ENCODE measurements around the gene MAD1L1.

Gene MAD1L1

GRCh38 chr7:1848911-1849311, 383.8 kb downstream of the MAD1L1 start:
- H3K27ac ChIP-seq, result no peak overlapping the region
- no peak for TF ChIP-seq ZFX (IDR thresholded peaks at IDR 0.05)
- TF ChIP-seq, protein P1, sequence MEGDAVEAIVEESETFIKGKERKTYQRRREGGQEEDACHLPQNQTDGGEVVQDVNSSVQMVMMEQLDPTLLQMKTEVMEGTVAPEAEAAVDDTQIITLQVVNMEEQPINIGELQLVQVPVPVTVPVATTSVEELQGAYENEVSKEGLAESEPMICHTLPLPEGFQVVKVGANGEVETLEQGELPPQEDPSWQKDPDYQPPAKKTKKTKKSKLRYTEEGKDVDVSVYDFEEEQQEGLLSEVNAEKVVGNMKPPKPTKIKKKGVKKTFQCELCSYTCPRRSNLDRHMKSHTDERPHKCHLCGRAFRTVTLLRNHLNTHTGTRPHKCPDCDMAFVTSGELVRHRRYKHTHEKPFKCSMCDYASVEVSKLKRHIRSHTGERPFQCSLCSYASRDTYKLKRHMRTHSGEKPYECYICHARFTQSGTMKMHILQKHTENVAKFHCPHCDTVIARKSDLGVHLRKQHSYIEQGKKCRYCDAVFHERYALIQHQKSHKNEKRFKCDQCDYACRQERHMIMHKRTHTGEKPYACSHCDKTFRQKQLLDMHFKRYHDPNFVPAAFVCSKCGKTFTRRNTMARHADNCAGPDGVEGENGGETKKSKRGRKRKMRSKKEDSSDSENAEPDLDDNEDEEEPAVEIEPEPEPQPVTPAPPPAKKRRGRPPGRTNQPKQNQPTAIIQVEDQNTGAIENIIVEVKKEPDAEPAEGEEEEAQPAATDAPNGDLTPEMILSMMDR (conservative IDR thresholded peaks at IDR 0.05), result no peak

DNA sequence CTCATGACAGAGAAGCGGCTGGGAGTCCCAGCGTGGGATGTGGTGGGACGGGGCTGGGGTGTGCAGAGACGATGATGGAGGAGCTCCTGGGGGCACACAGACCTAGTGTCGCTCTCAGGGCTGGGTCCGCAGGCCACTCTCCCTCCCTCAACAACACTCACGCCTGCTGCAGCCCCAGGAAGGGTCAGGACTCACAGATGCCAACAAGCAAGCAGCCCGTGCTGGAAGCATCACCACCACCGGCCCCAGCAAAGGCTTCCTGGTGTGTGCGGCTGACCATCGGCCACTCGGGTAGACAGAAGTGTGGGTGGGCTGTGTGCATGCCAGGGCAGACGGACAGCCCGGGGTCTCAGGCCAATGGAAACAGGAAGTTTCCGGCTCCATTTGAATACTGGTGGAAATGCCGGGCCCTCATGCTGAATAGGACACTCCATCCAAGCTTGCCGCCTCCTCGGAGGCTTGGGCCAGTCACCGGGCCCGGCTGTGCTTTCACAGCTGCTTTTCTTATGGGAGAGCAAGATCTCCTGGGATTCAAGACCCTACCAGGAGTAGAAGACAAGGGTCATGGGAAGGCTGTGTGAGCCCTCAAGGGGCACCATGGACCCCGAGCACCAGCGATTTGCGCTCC, 384.6 kb downstream of the MAD1L1 start:
- no peak overlapping the region for H3K27ac ChIP-seq
- TF ChIP-seq, protein P1 (conservative IDR thresholded peaks at IDR 0.05), result no peak
- no peak for TF ChIP-seq ZFX (IDR thresholded peaks at IDR 0.05)

DNA sequence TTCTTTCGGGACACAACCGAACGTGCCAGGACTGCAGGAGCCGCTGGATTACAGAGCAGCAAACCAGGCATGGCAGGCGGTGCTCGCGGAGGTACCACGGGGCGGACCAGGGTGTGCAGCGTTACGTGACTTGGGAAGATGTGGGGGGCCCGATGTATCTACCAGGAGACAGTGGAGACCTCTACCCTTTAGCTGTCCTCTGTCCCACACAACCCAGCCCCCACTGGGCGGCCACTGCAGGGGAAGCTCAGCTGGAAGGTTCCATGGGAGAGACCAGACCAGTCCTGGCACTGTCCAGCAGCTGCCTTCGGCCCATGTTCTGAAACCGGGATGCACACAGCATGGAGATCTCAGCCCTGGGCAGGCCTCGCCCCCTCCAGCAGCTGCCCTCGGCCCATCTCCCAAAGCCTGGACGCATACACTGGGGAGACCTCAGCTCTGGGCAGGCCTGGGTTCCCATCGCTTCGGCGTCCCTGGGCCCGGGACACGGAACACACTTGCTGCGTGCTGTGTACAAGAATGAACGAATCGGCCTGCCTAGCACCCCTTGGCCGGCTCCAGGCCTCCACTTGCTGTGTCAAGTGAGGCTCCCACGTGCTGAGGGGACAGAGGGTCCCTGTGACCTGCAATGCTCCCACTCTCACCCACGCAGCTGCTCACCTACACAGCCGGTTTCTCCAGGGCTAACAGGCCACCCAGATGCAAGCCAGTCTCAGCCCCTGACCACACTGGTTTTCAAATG, 385.3 kb downstream of the MAD1L1 start:
- H3K27ac ChIP-seq, result no peak overlapping the region
- TF ChIP-seq, protein P1 (conservative IDR thresholded peaks at IDR 0.05), result no peak
- no peak for TF ChIP-seq ZFX (IDR thresholded peaks at IDR 0.05)

- H3K27ac ChIP-seq, result no peak overlapping the region
- TF ChIP-seq, protein P1 (conservative IDR thresholded peaks at IDR 0.05), result no peak
- TF ChIP-seq ZFX (IDR thresholded peaks at IDR 0.05), result no peak
Observed at GRCh38 chr7:1846331-1847065, 386.2 kb downstream of the MAD1L1 start.

DNA sequence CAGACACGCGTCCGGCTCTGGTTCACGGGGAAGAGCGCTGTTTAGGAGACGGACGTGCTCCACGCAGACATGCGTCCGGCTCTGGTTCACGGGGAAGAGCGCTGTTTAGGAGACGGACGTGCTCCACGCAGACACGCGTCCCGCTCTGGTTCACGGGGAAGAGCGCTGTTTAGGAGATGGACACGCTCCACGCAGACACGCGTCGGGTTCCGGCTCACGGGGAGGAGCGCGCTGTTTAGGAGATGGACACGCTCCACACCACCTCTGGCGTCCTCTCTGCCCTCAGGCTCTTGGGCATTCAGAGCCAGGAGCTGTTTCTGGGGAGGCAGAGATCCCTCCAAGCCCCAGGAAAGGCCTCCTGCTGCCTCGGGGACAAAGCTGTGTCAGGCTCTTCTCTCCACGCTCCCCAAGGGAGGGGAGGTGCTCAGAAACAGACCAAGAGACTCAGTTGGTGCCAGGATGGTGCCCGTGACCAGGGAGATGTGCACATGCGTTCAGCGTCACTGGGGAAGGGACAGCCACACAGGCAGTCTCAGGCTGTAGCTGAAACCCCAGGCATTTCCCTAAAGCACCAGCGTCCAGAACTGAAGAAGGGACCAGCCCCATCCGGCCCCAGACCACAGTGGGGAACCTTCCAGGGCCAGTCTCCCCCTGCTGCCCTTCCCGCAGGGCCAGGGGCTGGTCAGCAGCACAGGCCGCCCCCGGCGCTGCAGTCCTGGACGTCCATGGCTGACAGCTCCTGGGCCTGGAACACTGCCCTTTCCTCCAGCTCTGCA, 387.0 kb downstream of the MAD1L1 start:
- no peak for TF ChIP-seq ZFX (IDR thresholded peaks at IDR 0.05)
- TF ChIP-seq, protein P1 (conservative IDR thresholded peaks at IDR 0.05), result no peak
- no peak overlapping the region for H3K27ac ChIP-seq

GRCh38 chr7:1844951-1845390, 387.8 kb downstream of the MAD1L1 start:
- no peak overlapping the region for H3K27ac ChIP-seq
- no peak for TF ChIP-seq ZFX (IDR thresholded peaks at IDR 0.05)
- TF ChIP-seq, protein P1 (conservative IDR thresholded peaks at IDR 0.05), result no peak

Data from C4-2B (cell line).